ENCODE measurements around the gene MIAT. TPM values are rescaled to one million over a fixed set of nuclear protein-coding genes. Genes with fewer than 3 reads are reported as not detected.
A peak's percentile ranks its signal among the peaks of the same experiment; 100 is the strongest.

The MIAT gene
- total and polyA plus RNA-seq, 12 donors: 0.18 to 23.9 (median 3.1) TPM

DNA sequence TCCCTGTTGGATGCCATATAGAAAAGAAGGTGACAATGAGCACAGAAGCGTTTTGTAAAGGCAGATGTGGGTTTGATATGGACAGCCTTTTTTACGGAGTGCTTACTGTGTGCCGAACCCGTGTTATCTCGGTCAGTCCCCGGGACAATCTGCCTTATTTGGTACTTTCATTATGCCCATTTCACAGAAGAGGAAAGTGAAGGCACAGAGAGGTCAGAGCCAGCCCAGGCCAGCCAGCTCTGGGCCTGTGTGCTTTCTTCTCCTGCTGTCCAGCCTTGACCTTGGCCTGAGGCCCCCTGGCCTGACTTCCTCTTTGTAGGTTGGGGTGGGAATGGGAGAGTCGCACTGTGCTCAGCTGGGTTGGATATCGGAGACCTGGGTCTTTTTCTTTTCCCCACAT is 38.9 kb upstream of the MIAT start:
- Histone ChIP-seq H3K27me3 (peaks cover 9% of the 10 kb centered on the region), H3K4me3 (no peak overlapping the region), H3K27ac (peak overlapping the region in 1 of 5 donors; percentile 2), H3K36me3 (replicated peaks in 1 of 2) (no peaks in the 10 kb centered on the region), H3K4me1 (replicated peaks in 1 of 2) (no peaks in the 10 kb centered on the region), H3K9me3 (replicated peaks in 1 of 3) (no peaks in the 10 kb centered on the region)
- 78 to 87% (median 84%) methylated on average over 7 to 8 of the region's 8 CpGs for WGBS, 4 donors
- TF ChIP-seq POLR2A (IDR thresholded peaks at IDR 0.05) (no peak), CTCF (IDR thresholded peaks at IDR 0.05) (no peak)
- intact Hi-C loops (cut with DNase I): no loop called here
- no peak for DNase-seq

GRCh38 chr22:26619510-26619909 is 37.9 kb upstream of the MIAT start:
- Histone ChIP-seq H3K36me3 (replicated peaks in 1 of 2) (no peaks in the 10 kb centered on the region), H3K27ac (no peak overlapping the region), H3K9me3 (replicated peaks in 1 of 3) (no peaks in the 10 kb centered on the region), H3K4me3 (no peak overlapping the region), H3K4me1 (replicated peaks in 1 of 2) (no peaks in the 10 kb centered on the region), H3K27me3 (peaks cover 9% of the 10 kb centered on the region)
- 43 to 52% (median 49%) methylated on average over 2 to 6 of the region's 6 CpGs for WGBS, 4 donors
- intact Hi-C loops (cut with DNase I): no loop called here
- DNase-seq: peak in 1 of 7 donors; percentile 23
- TF ChIP-seq CTCF (IDR thresholded peaks at IDR 0.05): no peak
- no peak for TF ChIP-seq POLR2A (IDR thresholded peaks at IDR 0.05)

DNA sequence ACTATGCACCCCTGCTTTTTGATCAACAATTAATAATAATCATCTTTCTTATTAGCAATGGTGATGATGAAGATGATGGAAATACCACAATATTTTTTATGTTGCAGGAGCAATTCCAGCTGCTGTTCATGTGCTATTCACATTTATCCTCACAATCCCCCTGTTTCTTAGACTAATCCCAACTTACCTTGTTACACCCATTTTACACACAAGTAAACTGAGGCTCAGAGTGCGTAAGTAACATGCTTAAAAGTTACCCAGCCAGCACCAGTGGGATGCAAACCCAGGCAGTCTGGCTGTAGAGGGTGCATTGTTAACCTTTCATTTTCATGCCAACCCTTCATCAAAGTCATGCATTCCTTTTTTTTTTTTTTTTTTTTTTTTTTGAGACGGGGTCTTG is 37.2 kb upstream of the MIAT start:
- Histone ChIP-seq H3K4me3 (no peak overlapping the region), H3K9me3 (replicated peaks in 1 of 3) (no peaks in the 10 kb centered on the region), H3K27ac (no peak overlapping the region), H3K4me1 (replicated peaks in 1 of 2) (no peaks in the 10 kb centered on the region), H3K27me3 (peaks cover 5% of the 10 kb centered on the region), H3K36me3 (replicated peaks in 1 of 2) (no peaks in the 10 kb centered on the region)
- TF ChIP-seq CTCF (IDR thresholded peaks at IDR 0.05): no peak
- TF ChIP-seq POLR2A (IDR thresholded peaks at IDR 0.05): no peak
- intact Hi-C loops (cut with DNase I): no loop called here
- DNase-seq: no peak
- WGBS, 4 donors: 70 to 84% (median 76%) methylated on average over 2 of the region's 2 CpGs

GRCh38 chr22:26621663-26622062 is 35.7 kb upstream of the MIAT start, which contains the start of gene CRYBA4:
TSS of gene CRYBA4 (plus strand) at chr22:26621963. CDS start at chr22:26622597, 634 bp downstream.
- 65 to 82% (median 76%) methylated on average over 6 to 7 of the region's 7 CpGs for whole genome bisulfite sequencing, 4 donors
- no peak within 1 kb of the TSS for H3K27ac ChIP-seq
- H3K36me3 ChIP-seq (replicated peaks in 1 of 2): no peaks in the 10 kb centered on the region
- no peak within 1 kb of the TSS for H3K4me3 ChIP-seq
- TF ChIP-seq POLR2A (IDR thresholded peaks at IDR 0.05): no peak
- no peak for TF ChIP-seq CTCF (IDR thresholded peaks at IDR 0.05)
- no peaks in the 10 kb centered on the region for H3K4me1 ChIP-seq (replicated peaks in 1 of 2)
- no peaks in the 10 kb centered on the region for H3K9me3 ChIP-seq (replicated peaks in 1 of 3)
- intact Hi-C loops (cut with DNase I): no loop called here
- no peak for DNase-seq
- H3K27me3 ChIP-seq: peaks cover 4% of the 10 kb centered on the region

Measured in adrenal gland (tissue), 12 donors.